Lower leg skin (tissue), 4 donors: ENCODE results near the gene CDKAL1. TPM values are rescaled to one million over a fixed set of nuclear protein-coding genes. Genes with fewer than 3 reads are reported as not detected.

Experiments used
- DNase-seq, 2 donors: peaks; one replicate each; pipeline ENCODE4 v3.0.0-alpha.2; 2019; ENCODE audit warnings: low spot score in 2 of 2
- H3K4me3 ChIP-seq: fragments of 200-600 bp; sonication (generic); 2 replicates; pipeline ENCODE4 v1.5.1; 2017; ENCODE audit warnings: mild to moderate bottlenecking, low read depth; ENCODE audit not compliant: poor library complexity, severe bottlenecking
- POLR2A ChIP-seq, 2 donors: fragments of 450-650 bp; IDR thresholded peaks; one replicate each; pipeline ENCODE4 v1.6.1; 2016 to 2017; ENCODE audit warnings: antibody characterized with exemption in 2 of 2, mild to moderate bottlenecking in 1 of 2, moderate library complexity in 1 of 2
- WGBS, 2 donors: methylation state at CpG; one replicate each; pipeline ENCODE4 v1.1.5; 2018; 5-methylcytosine and 5-hydroxymethylcytosine counted together
- intact Hi-C: fragments of 100-400 bp; cut with DNase I; formaldehyde crosslinking; loops from one replicate; pipeline ENCODE4 v1.15.0; 2023; ENCODE audit warnings: low total_unique reads
- total RNA-seq, 4 donors: library from RNA; depleted of rRNA; stranded (reverse); fragments of >200 nt; gene quantifications; one replicate each; pipeline ENCODE4 v1.1.0, GENCODE V29; 2016
- TF ChIP-seq, protein P1 (sequence below), 3 donors: fragments of 450-650 bp; IDR thresholded peaks; one replicate each; pipeline ENCODE4 v1.5.1; 2016; ENCODE audit warnings: antibody characterized with exemption in 3 of 3, mild to moderate bottlenecking in 3 of 3, moderate library complexity in 2 of 3

Gene CDKAL1
- total RNA-seq, 4 donors from 2014 or later, result 10.3 to 18.0 (median 11.6) TPM

DNA sequence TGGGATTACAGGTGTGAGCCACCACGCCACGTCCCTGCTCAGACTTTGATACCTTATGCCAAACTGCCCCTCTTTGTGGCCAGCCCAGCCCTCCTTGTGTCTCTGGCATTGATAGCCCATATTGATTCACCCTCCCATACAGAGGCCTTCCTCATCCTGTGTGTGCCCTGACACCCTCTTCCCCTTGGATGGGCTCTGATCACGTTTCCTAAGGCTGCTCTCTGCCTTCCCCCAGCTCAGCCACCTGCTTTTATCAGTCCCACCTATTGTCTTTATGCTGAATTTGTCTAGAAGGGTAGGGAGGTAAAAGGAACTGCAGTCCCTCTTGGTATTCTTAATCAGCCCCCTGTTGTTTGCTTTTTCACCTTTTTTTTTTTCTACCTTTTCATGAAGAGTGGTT, 95.9 kb downstream of the CDKAL1 start:
- intact Hi-C loops, result no loop called here
- TF ChIP-seq POLR2A (IDR thresholded peaks at IDR 0.05), result no peak
- TF ChIP-seq, protein P1, sequence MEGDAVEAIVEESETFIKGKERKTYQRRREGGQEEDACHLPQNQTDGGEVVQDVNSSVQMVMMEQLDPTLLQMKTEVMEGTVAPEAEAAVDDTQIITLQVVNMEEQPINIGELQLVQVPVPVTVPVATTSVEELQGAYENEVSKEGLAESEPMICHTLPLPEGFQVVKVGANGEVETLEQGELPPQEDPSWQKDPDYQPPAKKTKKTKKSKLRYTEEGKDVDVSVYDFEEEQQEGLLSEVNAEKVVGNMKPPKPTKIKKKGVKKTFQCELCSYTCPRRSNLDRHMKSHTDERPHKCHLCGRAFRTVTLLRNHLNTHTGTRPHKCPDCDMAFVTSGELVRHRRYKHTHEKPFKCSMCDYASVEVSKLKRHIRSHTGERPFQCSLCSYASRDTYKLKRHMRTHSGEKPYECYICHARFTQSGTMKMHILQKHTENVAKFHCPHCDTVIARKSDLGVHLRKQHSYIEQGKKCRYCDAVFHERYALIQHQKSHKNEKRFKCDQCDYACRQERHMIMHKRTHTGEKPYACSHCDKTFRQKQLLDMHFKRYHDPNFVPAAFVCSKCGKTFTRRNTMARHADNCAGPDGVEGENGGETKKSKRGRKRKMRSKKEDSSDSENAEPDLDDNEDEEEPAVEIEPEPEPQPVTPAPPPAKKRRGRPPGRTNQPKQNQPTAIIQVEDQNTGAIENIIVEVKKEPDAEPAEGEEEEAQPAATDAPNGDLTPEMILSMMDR (IDR thresholded peaks at IDR 0.05), result no peak
- DNase-seq, result no peak
- WGBS, 2 donors, result 75 to 94% methylated on average over 3 of the region's 3 CpGs
- H3K4me3 ChIP-seq, result no peak overlapping the region

DNA sequence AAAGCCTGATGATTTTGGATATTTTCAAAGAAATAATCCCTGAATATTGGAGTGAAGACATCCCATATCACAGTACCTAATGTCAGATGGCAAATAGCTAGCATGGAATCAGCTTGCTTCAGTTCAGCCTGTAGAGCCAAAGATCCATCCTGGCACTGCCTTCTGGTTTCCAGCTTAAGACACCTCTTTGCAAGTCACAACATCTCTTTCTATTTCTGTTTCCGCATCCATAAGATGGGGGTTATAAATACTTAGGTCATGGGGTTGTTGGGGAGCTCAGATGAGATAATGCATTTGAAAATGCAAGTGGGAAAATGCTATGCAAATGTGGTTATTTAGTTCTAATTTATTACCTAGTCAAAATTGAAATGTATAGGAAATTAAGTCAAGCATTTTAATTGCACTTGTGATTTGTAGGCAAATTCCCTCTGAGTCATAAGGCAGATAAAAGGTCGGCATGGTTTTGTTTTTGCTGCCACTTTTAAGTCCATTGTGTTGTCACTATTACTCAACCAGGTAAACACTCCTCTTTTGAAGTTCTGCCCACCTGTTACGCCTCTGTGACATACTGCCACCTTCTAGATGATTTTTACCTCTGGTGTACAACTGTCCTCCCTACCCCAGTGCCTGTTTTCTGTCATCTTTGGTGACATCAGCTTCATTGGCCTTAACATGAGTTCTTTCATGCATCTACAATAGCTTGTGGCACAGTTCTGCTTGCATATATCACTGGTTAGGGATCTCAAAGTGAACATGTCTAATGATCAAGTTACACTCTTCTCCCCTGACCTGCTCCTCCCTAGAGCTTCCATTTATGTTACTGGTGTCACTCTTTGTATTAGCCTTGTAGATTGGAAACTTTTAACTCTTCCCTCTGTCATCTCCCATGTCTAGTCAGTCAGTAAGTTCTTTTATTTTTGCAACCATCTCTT, 96.6 kb downstream of the CDKAL1 start:
- TF ChIP-seq, protein P1 (IDR thresholded peaks at IDR 0.05), result no peak
- TF ChIP-seq POLR2A (IDR thresholded peaks at IDR 0.05), result no peak
- H3K4me3 ChIP-seq, result no peak overlapping the region
- 53 to 54% methylated on average over 3 of the region's 3 CpGs for WGBS, 2 donors
- peak in 1 of 2 donors; percentile 19 for DNase-seq
- intact Hi-C loops, result no loop called here

DNA sequence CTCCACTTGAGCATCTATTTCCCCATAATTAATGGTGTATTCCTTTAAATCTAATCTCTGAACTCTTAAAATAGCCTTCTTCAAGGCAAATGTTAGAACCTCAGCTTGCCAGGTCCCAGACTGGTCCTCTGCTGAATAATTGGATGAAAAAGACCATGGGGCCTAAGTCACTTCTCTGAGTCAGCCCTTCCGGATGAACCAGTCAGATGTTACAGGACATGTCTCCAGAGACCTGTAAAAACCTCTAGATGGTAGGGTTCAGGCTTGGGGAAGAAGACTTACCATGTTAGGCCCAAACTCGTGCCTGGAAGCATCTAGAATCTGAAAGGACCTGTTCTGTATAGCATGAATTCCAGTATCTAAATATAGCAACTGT, 97.3 kb downstream of the CDKAL1 start:
- intact Hi-C loops, result no loop called here
- 64 to 77% methylated on average over 2 of the region's 2 CpGs for WGBS, 2 donors
- H3K4me3 ChIP-seq, result no peak overlapping the region
- no peak for DNase-seq
- TF ChIP-seq, protein P1 (IDR thresholded peaks at IDR 0.05), result no peak
- no peak for TF ChIP-seq POLR2A (IDR thresholded peaks at IDR 0.05)

DNA sequence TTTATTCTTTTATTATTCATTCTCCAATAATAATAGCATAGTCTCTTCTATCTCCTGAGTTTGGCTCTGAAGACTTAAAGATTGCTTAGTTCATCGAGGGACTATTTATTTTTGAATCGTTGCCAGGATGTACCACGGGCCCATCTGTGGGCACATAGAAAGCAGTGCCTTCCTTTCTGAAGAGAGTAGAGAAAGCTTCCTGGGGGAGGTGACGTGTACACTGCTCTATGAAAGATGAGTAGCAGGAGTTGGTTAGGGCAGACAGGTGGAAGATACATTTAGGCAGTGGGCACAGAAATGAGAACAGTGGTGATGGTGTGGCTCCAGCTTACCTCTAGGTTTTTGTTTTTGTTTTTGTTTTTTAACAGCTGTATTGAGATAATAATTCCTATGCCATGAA, 98.4 kb downstream of the CDKAL1 start:
- DNase-seq, result no peak
- intact Hi-C loops, result no loop called here
- 80 to 86% methylated on average over 4 of the region's 4 CpGs for WGBS, 2 donors
- H3K4me3 ChIP-seq, result no peak overlapping the region
- no peak for TF ChIP-seq POLR2A (IDR thresholded peaks at IDR 0.05)
- TF ChIP-seq, protein P1 (IDR thresholded peaks at IDR 0.05), result no peak

DNA sequence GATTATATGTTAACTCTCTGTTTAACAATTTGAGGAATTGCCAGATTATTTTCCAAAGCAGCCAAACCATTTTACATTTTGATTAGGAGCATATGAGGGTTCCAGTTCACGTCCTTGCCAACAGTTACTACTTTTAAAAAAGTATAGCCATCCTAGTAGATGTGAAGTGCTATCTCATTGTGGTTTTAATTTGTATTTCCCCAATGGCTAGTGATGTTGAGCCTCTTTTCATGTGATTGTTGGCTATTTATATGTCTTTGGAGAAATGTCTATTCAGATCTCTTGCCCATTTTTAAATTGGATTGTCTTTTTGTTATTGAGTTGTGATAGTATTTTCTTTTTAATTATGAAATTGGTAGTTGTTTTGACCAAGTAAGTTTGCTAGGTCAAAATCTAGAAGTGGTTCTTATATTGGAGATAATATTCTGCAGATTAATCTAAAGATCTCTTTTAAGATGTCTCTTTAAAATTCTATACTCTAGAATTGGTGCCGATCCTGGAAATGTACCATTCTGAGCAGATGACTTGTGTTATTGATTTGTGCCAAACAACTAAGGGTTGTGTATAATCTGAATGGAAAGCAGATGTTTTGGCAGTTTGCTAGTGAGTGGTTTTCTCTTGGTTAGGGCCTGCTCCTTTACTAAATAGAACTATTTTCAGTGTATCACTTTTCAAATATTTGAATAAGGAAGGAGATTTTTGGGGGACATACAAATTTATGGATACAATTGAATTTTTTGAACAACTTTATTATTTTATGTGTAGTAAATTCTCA, 99.5 kb downstream of the CDKAL1 start:
- intact Hi-C loops, result no loop called here
- no peak for DNase-seq
- 49% methylated on average over 2 of the region's 2 CpGs for WGBS, 2 donors
- TF ChIP-seq, protein P1 (IDR thresholded peaks at IDR 0.05), result no peak
- TF ChIP-seq POLR2A (IDR thresholded peaks at IDR 0.05), result no peak
- no peak overlapping the region for H3K4me3 ChIP-seq
